Ectodermal cell (in vitro differentiated cells): ENCODE measurements around the gene XYLB.
"Not testable (repeated sequence)": the region's sequence is repeated elsewhere in the genome, so short reads cannot be mapped to it uniquely, and the experiment has no call there.

ENCODE experiments used
- H3K27ac ChIP-seq: 2 replicates; pipeline ENCODE4 v1.7.0; 2013; ENCODE audit warnings: mild to moderate bottlenecking, low read depth, low read length; ENCODE audit not compliant: insufficient read depth, poor library complexity, severe bottlenecking
- H3K27me3 ChIP-seq: 2 replicates; pipeline ENCODE4 v1.7.0; 2013; ENCODE audit warnings: mild to moderate bottlenecking, low read length; ENCODE audit not compliant: insufficient read depth, control insufficient read depth, poor library complexity, severe bottlenecking
- H3K36me3 ChIP-seq: one replicate; pipeline ENCODE4 v1.7.0; 2013; ENCODE audit warnings: low read length; ENCODE audit not compliant: control insufficient read depth, insufficient read depth
- H3K4me1 ChIP-seq: one replicate; pipeline ENCODE4 v1.7.0; 2013; ENCODE audit warnings: low read length; ENCODE audit not compliant: control insufficient read depth, insufficient read depth
- H3K4me3 ChIP-seq: 2 replicates; pipeline ENCODE4 v1.7.0; 2013; ENCODE audit warnings: low read depth, low read length, control low read depth; ENCODE audit not compliant: insufficient read depth
- H3K9me3 ChIP-seq: 2 replicates; pipeline ENCODE4 v1.7.0; 2013; ENCODE audit warnings: mild to moderate bottlenecking, low read length, moderate library complexity; ENCODE audit not compliant: control insufficient read depth
- WGBS, 2 experiments: methylation state at CpG; one replicate each; pipeline ENCODE4 v1.1.7; 2013; ENCODE audit warnings: missing lambda C conversion rate in 2 of 2; 5-methylcytosine and 5-hydroxymethylcytosine counted together

The XYLB gene

DNA sequence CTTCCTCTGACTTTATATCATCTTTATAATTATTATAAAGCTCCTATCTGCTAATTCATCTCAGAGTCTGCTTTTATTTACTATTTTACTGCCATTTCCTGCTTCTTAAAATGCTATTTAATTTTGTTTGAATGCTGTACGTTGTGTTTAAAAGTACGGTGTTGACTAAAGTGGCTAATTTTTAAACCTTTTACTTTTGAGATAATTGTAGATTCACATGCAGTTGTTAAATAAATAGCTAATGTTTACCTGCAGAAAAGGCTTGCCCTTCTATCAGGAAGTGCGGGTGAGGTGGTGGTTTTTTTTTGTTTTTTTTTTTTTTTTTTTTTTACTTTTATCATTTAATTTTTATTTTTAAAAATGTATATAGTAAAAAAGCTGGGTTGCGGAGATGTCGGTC lies 41.3 kb downstream of the XYLB start:
- no peaks in the 10 kb centered on the region for H3K27me3 ChIP-seq
- H3K27ac ChIP-seq, result no peak overlapping the region
- H3K4me3 ChIP-seq, result no peak overlapping the region
- H3K4me1 ChIP-seq, result no peaks in the 10 kb centered on the region
- H3K9me3 ChIP-seq, result no peaks in the 10 kb centered on the region
- WGBS, 2 experiments, result 97 to 98% methylated on average over 4 of the region's 5 CpGs
- peaks cover 3% of the 10 kb centered on the region for H3K36me3 ChIP-seq

DNA sequence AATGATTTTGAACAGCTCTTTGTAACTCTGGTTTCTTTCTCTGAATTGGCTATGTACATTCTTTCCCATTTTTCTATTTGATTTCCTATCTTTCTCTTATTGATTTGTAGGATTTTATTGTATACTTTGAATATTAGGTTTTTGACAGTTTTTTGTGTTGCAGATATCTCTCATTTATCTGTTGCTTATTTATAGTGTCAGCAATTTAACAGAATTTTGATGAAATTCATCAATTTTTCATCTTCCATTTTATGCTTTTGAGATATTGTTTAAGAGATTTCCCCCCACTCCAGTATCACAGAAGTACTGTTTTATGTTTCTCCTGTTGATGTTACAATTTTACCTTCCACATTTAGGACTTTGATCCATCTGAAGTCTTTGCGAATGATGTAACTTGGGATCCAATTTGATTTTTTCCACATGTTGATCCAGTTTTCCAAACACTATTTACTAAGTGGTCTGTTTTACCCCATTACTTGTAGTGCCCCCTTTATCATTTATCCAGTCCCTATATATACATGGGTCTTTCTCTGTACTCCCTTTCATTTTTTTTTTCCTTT lies 46.1 kb downstream of the XYLB start:
- no peaks in the 10 kb centered on the region for H3K36me3 ChIP-seq
- no peaks in the 10 kb centered on the region for H3K4me1 ChIP-seq
- no peak overlapping the region for H3K4me3 ChIP-seq
- H3K27me3 ChIP-seq, result no peaks in the 10 kb centered on the region
- 97 to 100% methylated on average over 1 of the region's 1 CpG for WGBS, 2 experiments
- H3K27ac ChIP-seq, result no peak overlapping the region
- no peaks in the 10 kb centered on the region for H3K9me3 ChIP-seq

DNA sequence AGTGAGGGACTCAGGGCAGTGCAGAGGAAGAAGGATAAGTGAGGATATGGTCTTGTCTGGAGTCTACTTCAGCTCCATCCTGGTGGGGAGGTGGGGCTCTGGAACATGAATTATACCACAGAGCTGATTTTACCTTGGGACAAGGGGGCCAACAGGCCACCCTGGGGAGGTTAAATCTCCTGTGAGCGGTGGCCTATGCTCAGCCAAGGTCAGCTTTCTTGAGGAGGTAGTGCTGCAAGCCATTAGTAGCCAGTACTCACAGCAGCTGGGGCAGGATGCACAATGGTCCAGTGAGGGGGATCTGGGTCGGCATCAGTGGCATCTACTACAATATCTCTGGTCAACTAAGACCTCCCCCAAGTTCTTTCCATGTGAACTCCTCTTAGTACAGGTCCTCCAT lies 49.7 kb downstream of the XYLB start:
- Histone ChIP-seq H3K9me3 (no peaks in the 10 kb centered on the region), H3K27ac (no peak overlapping the region), H3K4me3 (no peak overlapping the region), H3K4me1 (no peaks in the 10 kb centered on the region), H3K27me3 (no peaks in the 10 kb centered on the region), H3K36me3 (no peaks in the 10 kb centered on the region)
- WGBS, 2 experiments, result 96% methylated on average over 2 of the region's 2 CpGs

GRCh38 chr3:38396861-38397260 lies 50.3 kb downstream of the XYLB start:
- Histone ChIP-seq H3K9me3 (no peaks in the 10 kb centered on the region), H3K36me3 (no peaks in the 10 kb centered on the region), H3K4me1 (no peaks in the 10 kb centered on the region), H3K4me3 (no peak overlapping the region), H3K27me3 (no peaks in the 10 kb centered on the region), H3K27ac (no peak overlapping the region)
- WGBS, 2 experiments, result 92 to 95% methylated on average over 5 of the region's 5 CpGs

DNA sequence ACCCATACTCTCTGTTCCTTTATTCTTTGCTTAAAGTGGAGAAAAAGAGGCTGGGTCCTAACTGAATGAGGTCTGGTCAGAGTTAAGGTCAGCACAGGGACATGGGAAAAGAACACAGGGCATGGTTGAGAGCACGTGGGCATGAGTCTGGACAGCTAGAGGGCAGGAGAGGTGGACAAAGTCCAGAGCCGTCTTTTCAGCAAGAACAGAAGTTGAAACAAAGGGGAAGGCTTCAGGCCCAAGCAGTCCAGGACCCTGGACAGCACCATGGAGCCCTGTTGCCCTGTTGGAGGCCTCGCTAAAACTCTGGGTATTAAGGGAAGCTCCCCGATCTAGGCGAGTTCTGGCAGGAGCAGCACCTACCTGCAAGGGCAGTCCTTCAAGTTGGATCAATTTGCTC lies 50.7 kb downstream of the XYLB start:
- no peak overlapping the region for H3K27ac ChIP-seq
- H3K27me3 ChIP-seq, result no peaks in the 10 kb centered on the region
- no peak overlapping the region for H3K4me3 ChIP-seq
- 51 to 53% methylated on average over 5 of the region's 5 CpGs for WGBS, 2 experiments
- H3K9me3 ChIP-seq, result no peaks in the 10 kb centered on the region
- H3K36me3 ChIP-seq, result peaks cover 2% of the 10 kb centered on the region
- H3K4me1 ChIP-seq, result no peaks in the 10 kb centered on the region

GRCh38 chr3:38401246-38401962 lies 54.8 kb downstream of the XYLB start:
- Histone ChIP-seq H3K9me3 (no peaks in the 10 kb centered on the region), H3K36me3 (peaks cover 15% of the 10 kb centered on the region), H3K4me1 (no peaks in the 10 kb centered on the region), H3K4me3 (no peak overlapping the region), H3K27me3 (no peaks in the 10 kb centered on the region), H3K27ac (no peak overlapping the region)
- WGBS, 2 experiments, result 90 to 91% methylated on average over 4 of the region's 4 CpGs

- WGBS, 2 experiments, result 84% methylated on average over 5 of the region's 5 CpGs
- no peak overlapping the region for H3K27ac ChIP-seq
- peaks cover 15% of the 10 kb centered on the region for H3K36me3 ChIP-seq
- no peaks in the 10 kb centered on the region for H3K4me1 ChIP-seq
- no peak overlapping the region for H3K4me3 ChIP-seq
- no peaks in the 10 kb centered on the region for H3K27me3 ChIP-seq
- H3K9me3 ChIP-seq, result no peaks in the 10 kb centered on the region
Measured at GRCh38 chr3:38404286-38404685, 57.7 kb downstream of the XYLB start.

DNA sequence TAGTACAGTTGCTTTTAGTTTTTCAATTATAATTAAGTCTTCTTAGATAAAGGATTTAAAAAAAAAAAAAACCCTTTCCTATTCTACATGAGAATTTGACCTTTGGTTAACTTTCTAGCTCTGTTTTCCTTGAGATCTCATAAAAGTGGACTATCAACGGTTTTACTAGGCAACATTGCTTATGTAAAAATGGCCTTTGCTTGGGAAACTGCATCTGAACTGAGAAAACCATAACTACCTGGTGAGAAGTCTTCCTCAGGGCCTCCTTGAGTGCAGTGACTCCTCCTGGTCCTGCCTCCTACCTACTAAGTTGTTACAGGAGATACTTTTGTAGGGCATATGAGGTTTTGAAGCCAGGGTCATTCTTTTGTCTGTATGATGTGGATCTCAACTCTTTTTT lies 65.0 kb downstream of the XYLB start:
- no peak overlapping the region for H3K4me3 ChIP-seq
- WGBS, 2 experiments, result 85 to 88% methylated on average over 1 of the region's 1 CpG
- H3K27me3 ChIP-seq, result no peaks in the 10 kb centered on the region
- no peaks in the 10 kb centered on the region for H3K4me1 ChIP-seq
- H3K9me3 ChIP-seq, result no peaks in the 10 kb centered on the region
- H3K36me3 ChIP-seq, result no peaks in the 10 kb centered on the region
- no peak overlapping the region for H3K27ac ChIP-seq

DNA sequence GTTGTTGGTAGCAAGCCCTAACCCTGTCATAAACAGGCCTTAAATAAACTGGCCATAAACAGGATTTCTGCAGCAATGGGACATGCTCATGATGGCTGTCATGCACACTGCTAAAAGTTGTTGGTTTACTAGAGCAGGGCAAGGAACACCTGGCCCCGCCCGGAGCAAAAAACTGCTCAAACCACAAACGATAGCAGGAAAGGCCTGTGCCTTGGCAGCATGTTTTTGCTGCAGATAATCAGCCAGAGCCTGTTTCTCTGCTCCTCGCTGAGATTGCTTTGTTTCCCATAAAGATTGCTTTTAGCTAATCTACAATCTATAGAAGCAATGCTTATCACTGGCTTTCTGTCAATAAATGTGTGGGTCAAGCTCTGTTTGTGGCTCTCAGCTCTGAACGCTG lies 74.2 kb downstream of the XYLB start:
- not testable (repeated sequence) for H3K9me3 ChIP-seq, H3K27ac ChIP-seq, H3K4me3 ChIP-seq, H3K4me1 ChIP-seq, H3K36me3 ChIP-seq, H3K27me3 ChIP-seq
- 93 to 96% methylated on average over 5 of the region's 5 CpGs for WGBS, 2 experiments

- H3K4me1 ChIP-seq, result no peaks in the 10 kb centered on the region
- no peak overlapping the region for H3K4me3 ChIP-seq
- H3K27me3 ChIP-seq, result no peaks in the 10 kb centered on the region
- H3K36me3 ChIP-seq, result no peaks in the 10 kb centered on the region
- H3K27ac ChIP-seq, result no peak overlapping the region
- H3K9me3 ChIP-seq, result no peaks in the 10 kb centered on the region
- WGBS, 2 experiments, result 58 to 59% methylated on average over 6 to 7 of the region's 7 CpGs
Measured at GRCh38 chr3:38421679-38422336, 75.2 kb downstream of the XYLB start.
